HEK293 (cell line): Measurements from ENCODE around the gene USP2.

Experiments
- CTCF ChIA-PET: fragments of 350-600 bp; formaldehyde crosslinking; extraction: SDS; loops from one replicate; lab custom pipeline; 2021; ENCODE audit warnings: antibody characterized with exemption; lab: Yijun Ruan, JAX
- POLR2A ChIA-PET: fragments of 300-600 bp; formaldehyde crosslinking; extraction: SDS; loops from one replicate; lab custom pipeline; 2020; ENCODE audit warnings: antibody characterized with exemption, inconsistent platforms; lab: Yijun Ruan, JAX
- H3K27ac ChIP-seq: fragments of 200-500 bp; sonication (Bioruptor generic); 2 replicates; pipeline ENCODE4 v1.5.1; 2014; ENCODE audit warnings: low read depth, low read length, control low read depth, inconsistent platforms; ENCODE audit errors: extremely low read depth
- H3K36me3 ChIP-seq, 2 experiments: fragments of 200-500 bp in 1 of 2; sonication (Bioruptor generic) in 1 of 2; 1 replicate in 1 of 2; 2 replicates in 1 of 2; pipeline ENCODE4 v1.5.1; 2014 to 2017; ENCODE audit warnings: inconsistent platforms in 2 of 2, low read length in 2 of 2; ENCODE audit not compliant: control insufficient read depth in 2 of 2, insufficient read depth in 1 of 2
- H3K4me1 ChIP-seq: fragments of 200-500 bp; sonication (Bioruptor generic); 2 replicates; pipeline ENCODE4 v1.5.1; 2014; ENCODE audit warnings: mild to moderate bottlenecking, low read length, inconsistent platforms; ENCODE audit not compliant: control insufficient read depth, insufficient read depth
- H3K4me3 ChIP-seq: 2 replicates; pipeline ENCODE4 v1.5.1; 2011; ENCODE audit warnings: low read depth, mild to moderate bottlenecking, control low read depth, low read length, moderate library complexity
- H3K9me3 ChIP-seq: fragments of 200-500 bp; sonication (Bioruptor generic); 2 replicates; pipeline ENCODE4 v1.5.1; 2014; ENCODE audit warnings: low read depth, low read length, inconsistent platforms; ENCODE audit not compliant: control insufficient read depth, insufficient read depth
- BCL11A ChIP-seq: fragments of 450-650 bp; formaldehyde crosslinking; IDR thresholded peaks from 2 replicates; pipeline ENCODE4 v1.5.1; 2016; ENCODE audit warnings: low read depth, missing biosample characterization, missing genetic modification characterization
- BCL11B ChIP-seq: fragments of 450-650 bp; formaldehyde crosslinking; IDR thresholded peaks from 2 replicates; pipeline ENCODE4 v1.5.1; 2016; ENCODE audit warnings: low read depth, missing biosample characterization, missing genetic modification characterization
- FEZF1 ChIP-seq: fragments of 450-650 bp; formaldehyde crosslinking; IDR thresholded peaks from 2 replicates; pipeline ENCODE4 v1.5.1; 2016; ENCODE audit warnings: missing biosample characterization, missing genetic modification characterization
- KLF7 ChIP-seq: fragments of 450-650 bp; formaldehyde crosslinking; IDR thresholded peaks from 2 replicates; pipeline ENCODE4 v1.5.1; 2016; ENCODE audit warnings: missing biosample characterization, missing genetic modification characterization, borderline replicate concordance
- MZF1 ChIP-seq: fragments of 450-650 bp; formaldehyde crosslinking; IDR thresholded peaks from 2 replicates; pipeline ENCODE4 v1.5.1; 2017; ENCODE audit warnings: missing biosample characterization, missing genetic modification characterization, borderline replicate concordance
- OVOL3 ChIP-seq: fragments of 450-650 bp; formaldehyde crosslinking; IDR thresholded peaks from 2 replicates; pipeline ENCODE4 v1.5.1; 2016; ENCODE audit warnings: missing biosample characterization, missing genetic modification characterization
- SETDB1 ChIP-seq: IDR thresholded peaks from one replicate; pipeline ENCODE4 v1.6.1; 2017; ENCODE audit warnings: mild to moderate bottlenecking, low read length, moderate library complexity, mixed read lengths; ENCODE audit not compliant: insufficient read length
- ZBTB21 ChIP-seq: fragments of 450-650 bp; formaldehyde crosslinking; IDR thresholded peaks from 2 replicates; pipeline ENCODE4 v1.5.1; 2017; ENCODE audit warnings: missing biosample characterization, missing genetic modification characterization
- ZFP3 ChIP-seq: fragments of 450-650 bp; formaldehyde crosslinking; IDR thresholded peaks from 2 replicates; pipeline ENCODE4 v1.5.1; 2016; ENCODE audit warnings: low read depth, missing biosample characterization, missing genetic modification characterization
- ZFP41 ChIP-seq: fragments of 450-650 bp; formaldehyde crosslinking; IDR thresholded peaks from 2 replicates; pipeline ENCODE4 v1.5.1; 2016; ENCODE audit warnings: missing biosample characterization, missing genetic modification characterization, borderline replicate concordance
- ZFP69B ChIP-seq: fragments of 450-650 bp; formaldehyde crosslinking; IDR thresholded peaks from 2 replicates; pipeline ENCODE4 v1.5.1; 2016; ENCODE audit warnings: missing biosample characterization, missing genetic modification characterization
- ZIC2 ChIP-seq: fragments of 450-650 bp; formaldehyde crosslinking; IDR thresholded peaks from 2 replicates; pipeline ENCODE4 v1.5.1; 2016; ENCODE audit warnings: missing biosample characterization, missing genetic modification characterization
- ZNF157 ChIP-seq: fragments of 450-650 bp; formaldehyde crosslinking; IDR thresholded peaks from 2 replicates; pipeline ENCODE4 v1.5.1; 2016; ENCODE audit warnings: missing biosample characterization, missing genetic modification characterization
- ZNF175 ChIP-seq: fragments of 450-650 bp; formaldehyde crosslinking; IDR thresholded peaks from 2 replicates; pipeline ENCODE4 v1.5.1; 2016; ENCODE audit warnings: missing biosample characterization, missing genetic modification characterization
- ZNF211 ChIP-seq: fragments of 450-650 bp; formaldehyde crosslinking; IDR thresholded peaks from 2 replicates; pipeline ENCODE4 v1.5.1; 2016; ENCODE audit warnings: low read depth, missing biosample characterization, missing genetic modification characterization
- ZNF223 ChIP-seq: fragments of 450-650 bp; formaldehyde crosslinking; IDR thresholded peaks from 2 replicates; pipeline ENCODE4 v1.5.1; 2016; ENCODE audit warnings: missing biosample characterization, missing genetic modification characterization
- ZNF274 ChIP-seq, 2 experiments: fragments of 200-500 bp in 1 of 2; fragments of 450-650 bp in 1 of 2; sonication (Bioruptor generic) in 1 of 2; formaldehyde crosslinking in 1 of 2; IDR thresholded peaks; 2 replicates each; pipeline versions ENCODE4 v1.5.1 to v1.6.1; 2014 to 2016; ENCODE audit warnings: borderline replicate concordance in 1 of 2, inconsistent platforms in 1 of 2, low read length in 1 of 2, missing biosample characterization in 1 of 2, missing genetic modification characterization in 1 of 2
- ZNF324 ChIP-seq: fragments of 450-650 bp; formaldehyde crosslinking; IDR thresholded peaks from 2 replicates; pipeline ENCODE4 v1.5.1; 2016; ENCODE audit warnings: missing biosample characterization, missing genetic modification characterization
- ZNF341 ChIP-seq: fragments of 450-650 bp; formaldehyde crosslinking; IDR thresholded peaks from 2 replicates; pipeline ENCODE4; 2016; ENCODE audit warnings: low read depth, missing biosample characterization, missing genetic modification characterization
- ZNF391 ChIP-seq: fragments of 450-650 bp; formaldehyde crosslinking; IDR thresholded peaks from 2 replicates; pipeline ENCODE4 v1.5.1; 2016; ENCODE audit warnings: low read depth, missing biosample characterization, missing genetic modification characterization, borderline replicate concordance
- ZNF544 ChIP-seq: fragments of 450-650 bp; formaldehyde crosslinking; IDR thresholded peaks from 2 replicates; pipeline ENCODE4 v1.5.0; 2017; ENCODE audit warnings: missing biosample characterization, missing genetic modification characterization
- ZNF629 ChIP-seq: fragments of 450-650 bp; formaldehyde crosslinking; IDR thresholded peaks from 2 replicates; pipeline ENCODE4 v1.5.1; 2017; ENCODE audit warnings: missing biosample characterization, missing genetic modification characterization
- ZSCAN18 ChIP-seq: fragments of 450-650 bp; formaldehyde crosslinking; IDR thresholded peaks from 2 replicates; pipeline ENCODE4 v1.5.1; 2016; ENCODE audit warnings: missing biosample characterization, missing genetic modification characterization
- ZSCAN23 ChIP-seq: fragments of 450-650 bp; formaldehyde crosslinking; IDR thresholded peaks from 2 replicates; pipeline ENCODE4 v1.5.1; 2016; ENCODE audit warnings: missing biosample characterization, missing genetic modification characterization
- TF ChIP-seq, protein P1 (sequence below): fragments of 450-650 bp; formaldehyde crosslinking; IDR thresholded peaks from 2 replicates; pipeline ENCODE4 v1.5.1; 2017; ENCODE audit warnings: missing biosample characterization, mild to moderate bottlenecking, missing genetic modification characterization, moderate library complexity
- TF ChIP-seq, protein P2 (sequence below): fragments of 450-650 bp; formaldehyde crosslinking; IDR thresholded peaks from 2 replicates; pipeline ENCODE4 v1.5.1; 2016; ENCODE audit warnings: missing biosample characterization, missing genetic modification characterization
- TF ChIP-seq, protein P3 (sequence below): fragments of 450-650 bp; formaldehyde crosslinking; IDR thresholded peaks from 2 replicates; pipeline ENCODE4 v1.5.1; 2016; ENCODE audit warnings: missing biosample characterization, missing genetic modification characterization, borderline replicate concordance

The USP2 gene

DNA sequence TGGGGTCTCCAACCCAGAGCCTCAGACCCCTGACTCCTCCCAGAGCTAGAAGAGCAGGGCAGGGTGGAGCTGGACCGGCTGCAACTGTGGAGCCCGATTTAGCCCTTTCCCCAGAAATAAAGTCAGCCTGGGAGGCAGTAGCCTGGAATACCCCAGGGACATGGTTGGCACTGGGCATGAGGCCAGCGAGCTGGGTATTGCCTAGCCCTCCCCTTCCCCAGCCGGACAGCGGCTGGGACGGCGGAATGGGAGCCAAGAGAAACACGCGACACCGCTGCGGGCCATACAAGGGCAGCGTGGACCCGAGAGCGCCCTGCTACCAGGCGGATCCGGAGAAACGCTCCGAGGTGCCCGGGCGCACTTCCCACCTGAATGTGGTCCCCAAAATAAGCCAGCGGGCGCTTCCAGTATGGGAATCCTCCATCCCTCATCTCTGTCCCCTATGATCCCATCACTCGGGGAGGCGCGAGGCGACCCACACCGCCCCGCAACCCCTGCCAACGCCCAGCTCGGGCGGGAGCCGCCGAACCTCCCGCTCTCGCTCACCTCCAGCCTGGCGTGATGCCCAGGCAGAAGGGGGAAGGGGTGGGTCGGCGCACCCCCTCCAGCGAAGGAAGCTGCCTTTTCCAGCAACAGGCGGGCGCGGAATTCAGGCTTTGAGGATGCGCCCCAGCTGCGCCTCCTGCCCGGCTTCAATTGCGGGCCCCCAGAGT is 65.3 kb downstream of the USP2 start (continued):
- TF ChIP-seq, protein P1, sequence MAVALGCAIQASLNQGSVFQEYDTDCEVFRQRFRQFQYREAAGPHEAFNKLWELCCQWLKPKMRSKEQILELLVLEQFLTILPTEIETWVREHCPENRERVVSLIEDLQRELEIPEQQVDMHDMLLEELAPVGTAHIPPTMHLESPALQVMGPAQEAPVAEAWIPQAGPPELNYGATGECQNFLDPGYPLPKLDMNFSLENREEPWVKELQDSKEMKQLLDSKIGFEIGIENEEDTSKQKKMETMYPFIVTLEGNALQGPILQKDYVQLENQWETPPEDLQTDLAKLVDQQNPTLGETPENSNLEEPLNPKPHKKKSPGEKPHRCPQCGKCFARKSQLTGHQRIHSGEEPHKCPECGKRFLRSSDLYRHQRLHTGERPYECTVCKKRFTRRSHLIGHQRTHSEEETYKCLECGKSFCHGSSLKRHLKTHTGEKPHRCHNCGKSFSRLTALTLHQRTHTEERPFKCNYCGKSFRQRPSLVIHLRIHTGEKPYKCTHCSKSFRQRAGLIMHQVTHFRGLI = no peak
- TF ChIP-seq KLF7 (tag by site-specific recombination) (0 out of 2 replicates have a peak, but pooled peaks have one; percentile 50), ZNF341 (tag by site-specific recombination) (peak; percentile 25; the same call in 1 of the 2 replicates), ZSCAN23 (no peak), ZNF211 (tag by site-specific recombination) (no peak)
- TF ChIP-seq, all 188 proteins: peak for 22

- no peaks in the 10 kb centered on the region for H3K4me1 ChIP-seq
- peak overlapping the region; percentile 67 for H3K4me3 ChIP-seq
- peaks cover 0 to 38% of the 10 kb centered on the region in 2 experiments; a peak in 1 of 3 replicates for H3K36me3 ChIP-seq
- ChIA-PET CTCF (interaction anchor here (1.1 to 15.8 kb wide), 5 partner anchors 8 to 160 kb away, joined by 3 to 151 read pairs (median 4); partner anchors contain the start of gene C1QTNF5), POLR2A (interaction anchor here (0.5 to 4.4 kb wide), 10 partner anchors 7 to 279 kb away, joined by 3 to 35 read pairs (median 5); partner anchors contain the start of genes CBL and HINFP)
- H3K9me3 ChIP-seq = no peaks in the 10 kb centered on the region
- no peak overlapping the region for H3K27ac ChIP-seq
- TF ChIP-seq SETDB1 = no peak
- TF ChIP-seq MZF1 (tag by site-specific recombination) = no peak
- TF ChIP-seq FEZF1 (tag by site-specific recombination) = no peak
- TF ChIP-seq ZNF544 = no peak
- no peak for TF ChIP-seq ZNF223 (tag by site-specific recombination)
- TF ChIP-seq, protein P2, sequence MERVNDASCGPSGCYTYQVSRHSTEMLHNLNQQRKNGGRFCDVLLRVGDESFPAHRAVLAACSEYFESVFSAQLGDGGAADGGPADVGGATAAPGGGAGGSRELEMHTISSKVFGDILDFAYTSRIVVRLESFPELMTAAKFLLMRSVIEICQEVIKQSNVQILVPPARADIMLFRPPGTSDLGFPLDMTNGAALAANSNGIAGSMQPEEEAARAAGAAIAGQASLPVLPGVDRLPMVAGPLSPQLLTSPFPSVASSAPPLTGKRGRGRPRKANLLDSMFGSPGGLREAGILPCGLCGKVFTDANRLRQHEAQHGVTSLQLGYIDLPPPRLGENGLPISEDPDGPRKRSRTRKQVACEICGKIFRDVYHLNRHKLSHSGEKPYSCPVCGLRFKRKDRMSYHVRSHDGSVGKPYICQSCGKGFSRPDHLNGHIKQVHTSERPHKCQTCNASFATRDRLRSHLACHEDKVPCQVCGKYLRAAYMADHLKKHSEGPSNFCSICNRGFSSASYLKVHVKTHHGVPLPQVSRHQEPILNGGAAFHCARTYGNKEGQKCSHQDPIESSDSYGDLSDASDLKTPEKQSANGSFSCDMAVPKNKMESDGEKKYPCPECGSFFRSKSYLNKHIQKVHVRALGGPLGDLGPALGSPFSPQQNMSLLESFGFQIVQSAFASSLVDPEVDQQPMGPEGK = 0 out of 2 replicates have a peak, but pooled peaks have one; percentile 14
- no peak for TF ChIP-seq ZBTB21
- no peak for TF ChIP-seq ZSCAN23
- no peak for TF ChIP-seq ZSCAN18 (tag by site-specific recombination)
- TF ChIP-seq ZFP69B (tag by site-specific recombination) = no peak
- TF ChIP-seq, protein P3, sequence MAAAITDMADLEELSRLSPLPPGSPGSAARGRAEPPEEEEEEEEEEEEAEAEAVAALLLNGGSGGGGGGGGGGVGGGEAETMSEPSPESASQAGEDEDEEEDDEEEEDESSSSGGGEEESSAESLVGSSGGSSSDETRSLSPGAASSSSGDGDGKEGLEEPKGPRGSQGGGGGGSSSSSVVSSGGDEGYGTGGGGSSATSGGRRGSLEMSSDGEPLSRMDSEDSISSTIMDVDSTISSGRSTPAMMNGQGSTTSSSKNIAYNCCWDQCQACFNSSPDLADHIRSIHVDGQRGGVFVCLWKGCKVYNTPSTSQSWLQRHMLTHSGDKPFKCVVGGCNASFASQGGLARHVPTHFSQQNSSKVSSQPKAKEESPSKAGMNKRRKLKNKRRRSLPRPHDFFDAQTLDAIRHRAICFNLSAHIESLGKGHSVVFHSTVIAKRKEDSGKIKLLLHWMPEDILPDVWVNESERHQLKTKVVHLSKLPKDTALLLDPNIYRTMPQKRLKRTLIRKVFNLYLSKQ (tag by site-specific recombination) = no peak
- TF ChIP-seq ZNF274 (IDR thresholded peaks at IDR 0.05; ENCODE audit: low read length) = no peak
- no peak for TF ChIP-seq ZNF274 (tag by site-specific recombination; IDR thresholded peaks at IDR 0.05; ENCODE audit: borderline replicate concordance)
- TF ChIP-seq ZNF175 (tag by site-specific recombination) = no peak
- no peak for TF ChIP-seq BCL11B (tag by site-specific recombination)
- TF ChIP-seq ZFP41 (tag by site-specific recombination) = no peak
- TF ChIP-seq OVOL3 (tag by site-specific recombination) = no peak
- no peak for TF ChIP-seq ZNF391 (tag by site-specific recombination)
- 0 out of 2 replicates have a peak, but pooled peaks have one; percentile 17 for TF ChIP-seq ZIC2 (tag by site-specific recombination)
- no peak for TF ChIP-seq ZNF324 (tag by site-specific recombination)
- no peak for TF ChIP-seq ZNF629
- TF ChIP-seq ZNF211 (tag by site-specific recombination) = no peak
- TF ChIP-seq BCL11A = peak; percentile 16; the same call in 1 of the 2 replicates
- TF ChIP-seq ZNF157 (tag by site-specific recombination) = no peak
- TF ChIP-seq ZFP3 (tag by site-specific recombination) = no peak
Measured at GRCh38 chr11:119315131-119316015, 66.1 kb downstream of the USP2 start.
